Gastrocnemius medialis (tissue), 4 donors: ENCODE measurements around the gene YWHAH.

Experiments used
- POLR2A ChIP-seq, 2 donors: fragments of 450-650 bp; IDR thresholded peaks; one replicate each; pipeline ENCODE4 v1.6.1; 2017; ENCODE audit warnings: antibody characterized with exemption in 2 of 2, mild to moderate bottlenecking in 2 of 2, moderate library complexity in 2 of 2
- TF ChIP-seq, protein P1 (sequence below), 5 experiments: fragments of 450-650 bp in 3 of 5; fragments of 200-600 bp in 2 of 5; sonication (generic) in 2 of 5; IDR thresholded peaks in 4 of 5; conservative IDR thresholded peaks in 1 of 5; 1 replicate in 4 of 5; 2 replicates in 1 of 5; pipeline ENCODE4 v1.5.1; 2016 to 2019; ENCODE audit warnings: antibody characterized with exemption in 5 of 5, mild to moderate bottlenecking in 3 of 5, moderate library complexity in 3 of 5

- TF ChIP-seq, protein P1, sequence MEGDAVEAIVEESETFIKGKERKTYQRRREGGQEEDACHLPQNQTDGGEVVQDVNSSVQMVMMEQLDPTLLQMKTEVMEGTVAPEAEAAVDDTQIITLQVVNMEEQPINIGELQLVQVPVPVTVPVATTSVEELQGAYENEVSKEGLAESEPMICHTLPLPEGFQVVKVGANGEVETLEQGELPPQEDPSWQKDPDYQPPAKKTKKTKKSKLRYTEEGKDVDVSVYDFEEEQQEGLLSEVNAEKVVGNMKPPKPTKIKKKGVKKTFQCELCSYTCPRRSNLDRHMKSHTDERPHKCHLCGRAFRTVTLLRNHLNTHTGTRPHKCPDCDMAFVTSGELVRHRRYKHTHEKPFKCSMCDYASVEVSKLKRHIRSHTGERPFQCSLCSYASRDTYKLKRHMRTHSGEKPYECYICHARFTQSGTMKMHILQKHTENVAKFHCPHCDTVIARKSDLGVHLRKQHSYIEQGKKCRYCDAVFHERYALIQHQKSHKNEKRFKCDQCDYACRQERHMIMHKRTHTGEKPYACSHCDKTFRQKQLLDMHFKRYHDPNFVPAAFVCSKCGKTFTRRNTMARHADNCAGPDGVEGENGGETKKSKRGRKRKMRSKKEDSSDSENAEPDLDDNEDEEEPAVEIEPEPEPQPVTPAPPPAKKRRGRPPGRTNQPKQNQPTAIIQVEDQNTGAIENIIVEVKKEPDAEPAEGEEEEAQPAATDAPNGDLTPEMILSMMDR (IDR thresholded peaks at IDR 0.05 in 4 of 5, conservative IDR thresholded peaks at IDR 0.05 in 1 of 5) = no peak
- no peak for TF ChIP-seq POLR2A (IDR thresholded peaks at IDR 0.05)
Measured at GRCh38 chr22:31958625-31959239, 14.4 kb downstream of the YWHAH start.
